Measurements from ENCODE around the gene SEMA4A.
"Not testable (repeated sequence)": the region's sequence is repeated elsewhere in the genome, so short reads cannot be mapped to it uniquely, and the experiment has no call there.

SEMA4A gene

DNA sequence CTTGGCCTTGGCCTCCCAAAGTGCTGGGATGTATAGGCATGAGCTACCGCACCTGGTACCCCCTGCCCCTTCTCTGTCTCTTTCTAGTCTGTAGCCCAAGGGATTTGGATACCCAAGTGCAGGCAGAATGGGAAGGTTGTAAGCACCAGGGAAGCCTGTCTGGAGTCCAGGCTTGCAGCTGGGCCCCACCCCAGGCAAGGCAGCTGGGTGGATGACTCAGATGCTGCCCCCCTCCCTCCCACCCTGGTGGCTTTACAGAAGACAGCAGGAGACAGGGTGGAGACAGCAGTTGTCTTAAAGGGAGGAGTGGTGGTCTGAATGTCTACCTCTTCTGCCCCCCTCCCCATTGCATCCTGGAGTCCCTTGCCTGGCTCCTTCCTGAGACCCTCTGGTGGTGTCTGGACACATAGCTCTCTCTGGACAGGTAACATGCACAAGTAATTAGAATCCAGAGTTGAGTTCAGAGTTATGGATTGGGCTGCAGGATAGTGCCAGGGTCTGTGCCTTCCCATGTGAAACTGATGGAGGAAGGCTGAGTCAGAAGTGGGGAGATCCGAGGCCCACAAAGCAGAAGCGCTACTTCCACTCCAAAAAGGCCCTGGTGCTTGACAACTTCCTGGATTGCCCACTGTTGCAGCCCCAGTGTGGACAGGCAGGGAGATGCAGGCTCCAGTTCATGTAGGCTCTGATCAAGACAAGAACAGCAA lies 33.7 kb upstream of the SEMA4A start:
- DNase-seq (ENCODE audit: low spot score): no peak

GRCh38 chr1:156120318-156120717 lies 33.1 kb upstream of the SEMA4A start:
- DNase-seq (ENCODE audit: low spot score): no peak

DNA sequence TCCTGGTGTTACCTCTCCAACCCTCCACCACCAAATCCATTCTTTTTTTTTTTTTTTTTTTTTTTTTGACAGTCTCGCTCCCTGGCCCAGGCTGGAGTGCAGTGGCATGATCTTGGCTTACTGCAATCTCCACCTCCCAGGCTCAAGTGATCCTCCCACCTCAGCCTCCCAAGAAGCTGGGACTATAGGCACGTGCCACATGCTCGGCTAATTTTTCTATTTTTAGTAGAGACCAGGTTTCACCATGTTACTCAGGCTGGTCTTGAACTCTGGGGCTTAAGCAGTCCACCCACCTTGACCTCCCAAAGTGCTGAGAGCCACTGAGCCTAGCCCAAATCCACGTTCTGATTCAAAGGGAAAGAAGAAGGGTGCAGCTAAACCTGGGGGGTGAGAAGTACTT lies 32.4 kb upstream of the SEMA4A start:
- DNase-seq (ENCODE audit: low spot score): not testable (repeated sequence)

DNA sequence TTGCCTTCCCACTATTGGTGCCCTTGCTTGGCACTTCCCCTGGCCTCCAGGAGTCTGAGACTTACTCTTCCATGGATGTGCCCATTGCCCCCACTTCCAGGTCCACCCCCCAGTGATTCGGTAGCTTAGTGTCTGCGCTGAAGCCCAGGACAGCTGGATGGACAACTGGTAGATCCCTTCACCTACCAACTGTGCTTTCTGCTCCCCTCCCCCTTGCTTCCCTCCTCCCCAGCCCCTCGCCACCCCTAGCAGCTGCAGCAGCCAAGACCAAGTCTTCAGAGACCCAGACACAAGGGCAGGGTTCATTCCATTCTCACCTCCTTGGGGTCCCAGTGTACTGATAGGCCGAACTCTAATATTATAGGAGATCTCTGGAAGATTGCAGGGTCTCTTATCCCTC lies 31.9 kb upstream of the SEMA4A start:
- DNase-seq (ENCODE audit: low spot score): no peak

DNA sequence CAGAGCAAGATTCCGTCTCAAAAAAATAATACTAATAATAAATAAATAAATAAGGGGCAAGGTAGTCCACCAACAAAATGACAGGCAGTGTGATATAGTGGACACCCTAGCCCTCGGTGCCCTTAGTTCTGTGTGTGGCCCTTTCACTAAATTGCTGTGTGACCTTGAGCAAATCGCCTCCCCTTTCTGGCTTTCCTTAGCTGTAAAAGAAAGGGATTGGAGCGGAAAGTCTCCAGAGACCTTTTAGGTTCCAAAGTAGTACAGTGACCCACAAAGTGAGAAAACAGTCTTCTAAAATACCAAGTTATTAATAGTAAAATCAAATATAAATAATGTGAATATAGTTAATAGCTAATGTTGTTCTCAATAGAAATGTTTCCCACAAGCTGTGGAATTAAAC lies 31.3 kb upstream of the SEMA4A start:
- no peak for DNase-seq (ENCODE audit: low spot score)

GRCh38 chr1:156122519-156123355 lies 30.6 kb upstream of the SEMA4A start:
- no peak for DNase-seq (ENCODE audit: low spot score)

DNA sequence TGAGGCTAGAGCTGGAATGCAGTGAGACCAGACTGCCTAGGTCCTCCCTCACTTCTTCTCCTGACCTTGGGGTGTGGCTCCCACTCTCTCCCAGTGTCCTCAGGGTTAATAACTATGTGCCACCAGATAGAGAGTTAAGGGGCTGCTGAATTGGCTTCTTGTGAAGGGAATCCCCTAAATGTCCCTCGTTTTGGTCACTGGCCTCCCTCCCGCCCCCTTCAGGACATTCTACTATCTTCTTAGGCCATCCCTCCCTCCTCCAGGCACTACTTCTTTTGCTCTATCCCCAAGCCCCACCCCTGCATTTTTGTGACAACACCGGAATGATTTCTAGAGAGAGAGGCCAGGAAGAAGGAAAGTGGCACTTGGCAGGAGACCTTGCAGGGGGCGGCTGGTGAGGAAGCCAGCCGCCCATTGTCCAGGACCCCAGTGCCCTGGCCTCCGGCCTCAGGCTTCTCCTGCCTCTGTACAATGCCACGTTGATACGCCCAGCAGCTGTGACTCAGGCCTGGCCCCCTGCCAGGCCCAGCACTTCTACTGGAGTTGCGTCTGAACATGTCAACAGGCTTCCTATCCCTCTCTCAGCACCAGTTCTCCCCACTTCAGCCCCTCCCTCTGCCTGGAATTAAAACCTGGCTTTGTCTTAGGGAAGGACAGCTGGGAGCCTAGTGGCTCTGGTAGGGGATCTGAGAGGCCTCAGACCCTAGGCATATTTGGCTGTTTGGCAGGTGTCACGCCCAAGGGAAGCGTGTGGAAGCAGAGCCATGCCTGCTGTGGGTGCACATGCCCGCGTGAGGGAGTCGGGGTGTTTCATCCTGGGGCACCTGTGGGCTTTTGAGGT lies 29.8 kb upstream of the SEMA4A start:
- DNase-seq (ENCODE audit: low spot score): peak; percentile 76

- no peak for DNase-seq (ENCODE audit: low spot score)
Observed at GRCh38 chr1:156124557-156125483, 28.6 kb upstream of the SEMA4A start.

DNA sequence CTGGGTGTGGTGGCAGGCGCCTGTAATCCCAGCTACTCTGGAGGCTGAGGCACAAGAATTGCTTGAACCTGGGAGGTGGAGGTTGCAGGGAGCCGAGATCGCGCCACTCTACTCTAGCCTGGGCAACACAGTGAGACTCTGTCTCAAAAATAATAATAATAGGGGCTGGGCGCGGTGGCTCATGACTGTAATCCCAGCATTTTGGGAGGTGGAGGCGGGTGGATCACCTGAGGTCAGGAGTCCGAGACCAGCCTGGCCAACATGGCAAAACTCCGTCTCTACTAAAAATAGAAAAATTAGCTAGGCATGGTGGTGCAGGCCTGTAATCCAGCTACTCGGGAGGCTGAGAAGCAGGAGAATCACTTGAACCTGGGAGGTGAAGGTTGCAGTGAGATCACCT lies 27.8 kb upstream of the SEMA4A start:
- not testable (repeated sequence) for DNase-seq (ENCODE audit: low spot score)

GRCh38 chr1:156126043-156126629 lies 27.2 kb upstream of the SEMA4A start:
- peak; percentile 59 for DNase-seq (ENCODE audit: low spot score)

- peak; percentile 67 for DNase-seq (ENCODE audit: low spot score)
Observed at GRCh38 chr1:156126630-156127534, 26.5 kb upstream of the SEMA4A start.

GRCh38 chr1:156128308-156128653 lies 25.1 kb upstream of the SEMA4A start:
- no peak for DNase-seq (ENCODE audit: low spot score)

DNA sequence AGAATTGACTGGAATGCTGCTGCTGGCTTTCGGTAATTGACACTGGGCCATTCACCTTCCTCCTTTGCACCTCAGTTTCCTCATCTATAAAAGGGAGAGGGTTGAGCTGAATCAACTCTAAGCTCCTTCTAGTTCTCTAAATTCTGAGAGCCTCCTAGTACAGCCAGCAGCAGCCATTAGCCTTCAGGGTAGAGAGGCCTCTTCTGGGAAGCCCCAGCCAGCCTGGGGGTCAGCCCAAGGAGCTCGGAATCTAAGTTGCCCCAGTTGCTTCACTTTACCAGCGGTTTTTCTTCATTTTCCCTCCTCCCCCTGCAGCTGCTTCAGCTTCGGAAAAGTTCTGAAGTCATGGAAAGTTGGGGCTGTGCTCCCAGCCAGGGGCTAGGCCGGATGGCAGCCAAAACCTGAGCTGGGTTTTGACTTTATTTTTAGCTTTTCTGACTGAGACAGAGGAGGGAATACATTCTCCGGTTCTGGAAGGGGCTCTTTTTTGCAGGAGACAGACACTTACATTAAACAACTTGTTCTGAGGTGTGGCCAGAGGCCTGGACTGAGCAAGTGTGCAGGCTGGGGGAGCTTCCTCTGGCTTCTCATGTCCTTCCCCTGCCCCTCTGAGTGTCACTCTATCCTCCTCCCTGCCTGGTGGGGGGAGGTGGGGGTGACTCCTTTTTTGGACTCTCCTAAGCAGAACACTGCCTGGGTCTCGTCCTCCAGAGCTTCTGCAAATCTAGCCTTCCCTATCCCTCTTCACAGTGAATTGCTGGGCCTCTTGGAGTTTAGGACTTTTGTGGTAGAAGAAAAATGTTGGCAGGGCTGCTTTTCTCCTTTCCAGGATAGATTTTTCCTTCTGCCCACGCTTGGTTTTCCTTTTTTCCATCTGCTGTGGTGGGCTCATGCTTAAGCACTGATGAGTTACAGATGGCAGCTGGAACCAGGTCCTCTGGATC lies 24.5 kb upstream of the SEMA4A start:
- DNase-seq (ENCODE audit: low spot score): peak; percentile 56

DNA sequence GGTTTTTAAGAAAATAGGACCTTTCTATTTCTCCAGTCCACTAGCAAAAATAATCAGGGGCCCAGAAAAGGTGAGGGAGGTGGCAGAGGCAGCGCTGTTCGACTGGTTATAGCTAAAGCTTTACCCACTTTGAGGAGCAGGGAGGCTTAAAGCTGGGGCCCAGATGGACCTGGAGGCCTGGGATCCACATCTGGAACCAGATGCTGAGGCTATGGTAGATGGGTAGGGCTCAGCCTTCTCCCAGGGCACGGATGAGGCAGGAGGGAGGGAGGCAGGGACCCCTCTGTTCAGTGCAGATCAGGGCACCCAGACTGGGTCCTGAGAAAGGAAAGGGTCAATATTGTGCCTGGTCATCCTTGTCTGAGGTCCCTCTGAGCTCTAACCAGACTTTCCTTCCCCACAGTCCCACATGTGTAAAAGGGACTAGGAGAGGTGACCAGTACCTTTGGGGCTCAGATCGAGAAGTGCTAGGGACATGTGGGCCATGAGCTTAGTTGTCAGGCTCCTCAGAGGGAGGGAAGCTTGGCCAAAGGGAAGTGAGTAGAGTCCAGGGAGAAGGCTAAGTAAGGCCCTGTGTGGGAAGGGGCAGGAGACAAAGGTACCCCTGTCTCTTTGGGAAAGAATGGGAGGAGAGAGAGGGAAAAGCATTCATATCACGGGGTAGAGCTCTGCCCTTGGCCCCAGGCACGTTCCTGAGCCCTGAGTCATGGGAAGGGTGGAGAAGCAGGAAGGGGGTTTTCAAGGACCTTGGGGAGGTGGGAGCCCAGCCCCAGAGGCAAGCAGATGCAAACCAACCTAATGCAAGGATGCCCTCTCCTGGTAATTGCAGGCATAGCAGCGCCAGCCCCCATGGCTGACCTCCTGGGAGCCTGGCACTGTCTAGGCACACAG lies 23.5 kb upstream of the SEMA4A start:
- DNase-seq (ENCODE audit: low spot score): peak; percentile 85

DNA sequence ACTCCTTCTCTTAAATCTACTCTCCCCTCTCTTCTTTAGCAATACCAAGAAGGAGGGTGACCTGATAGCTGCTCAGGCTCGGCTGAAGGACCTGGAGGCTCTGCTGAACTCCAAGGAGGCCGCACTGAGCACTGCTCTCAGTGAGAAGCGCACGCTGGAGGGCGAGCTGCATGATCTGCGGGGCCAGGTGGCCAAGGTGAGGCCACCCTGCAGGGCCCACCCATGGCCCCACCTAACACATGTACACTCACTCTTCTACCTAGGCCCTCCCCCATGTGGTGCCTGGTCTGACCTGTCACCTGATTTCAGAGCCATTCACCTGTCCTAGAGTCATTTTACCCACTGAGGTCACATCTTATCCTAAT lies 22.8 kb upstream of the SEMA4A start:
- no peak for DNase-seq (ENCODE audit: low spot score)

DNA sequence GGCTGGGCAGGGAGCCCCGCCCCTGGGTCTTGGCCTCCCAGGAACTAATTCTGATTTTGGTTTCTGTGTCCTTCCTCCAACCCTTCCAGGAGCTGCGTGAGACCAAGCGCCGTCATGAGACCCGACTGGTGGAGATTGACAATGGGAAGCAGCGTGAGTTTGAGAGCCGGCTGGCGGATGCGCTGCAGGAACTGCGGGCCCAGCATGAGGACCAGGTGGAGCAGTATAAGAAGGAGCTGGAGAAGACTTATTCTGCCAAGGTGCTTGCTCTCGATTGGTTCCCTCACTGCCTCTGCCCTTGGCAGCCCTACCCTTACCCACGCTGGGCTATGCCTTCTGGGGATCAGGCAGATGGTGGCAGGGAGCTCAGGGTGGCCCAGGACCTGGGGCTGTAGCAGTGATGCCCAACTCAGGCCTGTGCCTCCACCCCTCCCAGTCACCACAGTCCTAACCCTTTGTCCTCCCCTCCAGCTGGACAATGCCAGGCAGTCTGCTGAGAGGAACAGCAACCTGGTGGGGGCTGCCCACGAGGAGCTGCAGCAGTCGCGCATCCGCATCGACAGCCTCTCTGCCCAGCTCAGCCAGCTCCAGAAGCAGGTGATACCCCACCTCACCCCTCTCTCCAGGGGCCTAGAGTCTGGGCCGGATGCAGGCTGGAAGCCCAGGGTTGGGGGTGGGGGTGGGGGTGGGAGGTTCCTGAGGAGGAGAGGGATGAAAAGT lies 18.5 kb upstream of the SEMA4A start:
- no peak for DNase-seq (ENCODE audit: low spot score)

Data from NAMALWA (cell line).